ENCODE results near the gene GSTO2. TPM values are rescaled to one million over a fixed set of nuclear protein-coding genes. Genes with fewer than 3 reads are reported as not detected.

The GSTO2 gene
- total and polyA plus RNA-seq, 2 experiments from 2014 or later: 30.7 to 49.8 TPM

DNA sequence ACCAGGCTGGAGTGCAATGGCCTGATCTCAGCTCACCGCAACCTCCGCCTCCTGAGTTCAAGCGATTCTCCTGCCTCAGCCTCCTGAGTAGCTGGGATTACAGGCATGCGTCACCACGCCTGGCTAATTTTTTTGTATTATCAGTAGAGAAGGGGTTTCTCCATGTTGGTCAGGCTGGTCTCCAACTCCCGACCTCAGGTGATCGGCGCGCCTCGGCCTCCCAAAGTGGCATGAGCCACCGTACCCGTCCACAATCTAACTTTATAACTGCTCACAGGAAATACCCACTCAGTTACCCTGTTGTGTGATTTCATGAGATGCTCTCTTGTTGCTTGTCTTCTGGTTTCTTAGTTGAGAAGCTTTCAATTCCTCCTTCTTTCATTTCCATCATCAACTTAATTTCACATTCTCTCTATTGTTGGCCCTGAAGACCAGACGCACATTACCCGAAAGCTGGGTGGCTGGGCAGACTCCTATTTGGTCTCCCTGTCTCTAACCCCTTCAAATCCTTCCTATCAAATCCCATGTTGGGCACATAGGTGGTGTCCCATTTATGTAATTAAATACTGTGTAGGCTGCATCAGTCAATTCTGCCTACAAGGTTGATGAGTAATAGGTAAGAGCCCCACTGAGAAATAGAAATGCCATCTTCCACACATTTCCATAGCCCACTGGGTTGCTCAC is 1.1 kb upstream of the GSTO2 start (continued):
- TF ChIP-seq, protein P1, sequence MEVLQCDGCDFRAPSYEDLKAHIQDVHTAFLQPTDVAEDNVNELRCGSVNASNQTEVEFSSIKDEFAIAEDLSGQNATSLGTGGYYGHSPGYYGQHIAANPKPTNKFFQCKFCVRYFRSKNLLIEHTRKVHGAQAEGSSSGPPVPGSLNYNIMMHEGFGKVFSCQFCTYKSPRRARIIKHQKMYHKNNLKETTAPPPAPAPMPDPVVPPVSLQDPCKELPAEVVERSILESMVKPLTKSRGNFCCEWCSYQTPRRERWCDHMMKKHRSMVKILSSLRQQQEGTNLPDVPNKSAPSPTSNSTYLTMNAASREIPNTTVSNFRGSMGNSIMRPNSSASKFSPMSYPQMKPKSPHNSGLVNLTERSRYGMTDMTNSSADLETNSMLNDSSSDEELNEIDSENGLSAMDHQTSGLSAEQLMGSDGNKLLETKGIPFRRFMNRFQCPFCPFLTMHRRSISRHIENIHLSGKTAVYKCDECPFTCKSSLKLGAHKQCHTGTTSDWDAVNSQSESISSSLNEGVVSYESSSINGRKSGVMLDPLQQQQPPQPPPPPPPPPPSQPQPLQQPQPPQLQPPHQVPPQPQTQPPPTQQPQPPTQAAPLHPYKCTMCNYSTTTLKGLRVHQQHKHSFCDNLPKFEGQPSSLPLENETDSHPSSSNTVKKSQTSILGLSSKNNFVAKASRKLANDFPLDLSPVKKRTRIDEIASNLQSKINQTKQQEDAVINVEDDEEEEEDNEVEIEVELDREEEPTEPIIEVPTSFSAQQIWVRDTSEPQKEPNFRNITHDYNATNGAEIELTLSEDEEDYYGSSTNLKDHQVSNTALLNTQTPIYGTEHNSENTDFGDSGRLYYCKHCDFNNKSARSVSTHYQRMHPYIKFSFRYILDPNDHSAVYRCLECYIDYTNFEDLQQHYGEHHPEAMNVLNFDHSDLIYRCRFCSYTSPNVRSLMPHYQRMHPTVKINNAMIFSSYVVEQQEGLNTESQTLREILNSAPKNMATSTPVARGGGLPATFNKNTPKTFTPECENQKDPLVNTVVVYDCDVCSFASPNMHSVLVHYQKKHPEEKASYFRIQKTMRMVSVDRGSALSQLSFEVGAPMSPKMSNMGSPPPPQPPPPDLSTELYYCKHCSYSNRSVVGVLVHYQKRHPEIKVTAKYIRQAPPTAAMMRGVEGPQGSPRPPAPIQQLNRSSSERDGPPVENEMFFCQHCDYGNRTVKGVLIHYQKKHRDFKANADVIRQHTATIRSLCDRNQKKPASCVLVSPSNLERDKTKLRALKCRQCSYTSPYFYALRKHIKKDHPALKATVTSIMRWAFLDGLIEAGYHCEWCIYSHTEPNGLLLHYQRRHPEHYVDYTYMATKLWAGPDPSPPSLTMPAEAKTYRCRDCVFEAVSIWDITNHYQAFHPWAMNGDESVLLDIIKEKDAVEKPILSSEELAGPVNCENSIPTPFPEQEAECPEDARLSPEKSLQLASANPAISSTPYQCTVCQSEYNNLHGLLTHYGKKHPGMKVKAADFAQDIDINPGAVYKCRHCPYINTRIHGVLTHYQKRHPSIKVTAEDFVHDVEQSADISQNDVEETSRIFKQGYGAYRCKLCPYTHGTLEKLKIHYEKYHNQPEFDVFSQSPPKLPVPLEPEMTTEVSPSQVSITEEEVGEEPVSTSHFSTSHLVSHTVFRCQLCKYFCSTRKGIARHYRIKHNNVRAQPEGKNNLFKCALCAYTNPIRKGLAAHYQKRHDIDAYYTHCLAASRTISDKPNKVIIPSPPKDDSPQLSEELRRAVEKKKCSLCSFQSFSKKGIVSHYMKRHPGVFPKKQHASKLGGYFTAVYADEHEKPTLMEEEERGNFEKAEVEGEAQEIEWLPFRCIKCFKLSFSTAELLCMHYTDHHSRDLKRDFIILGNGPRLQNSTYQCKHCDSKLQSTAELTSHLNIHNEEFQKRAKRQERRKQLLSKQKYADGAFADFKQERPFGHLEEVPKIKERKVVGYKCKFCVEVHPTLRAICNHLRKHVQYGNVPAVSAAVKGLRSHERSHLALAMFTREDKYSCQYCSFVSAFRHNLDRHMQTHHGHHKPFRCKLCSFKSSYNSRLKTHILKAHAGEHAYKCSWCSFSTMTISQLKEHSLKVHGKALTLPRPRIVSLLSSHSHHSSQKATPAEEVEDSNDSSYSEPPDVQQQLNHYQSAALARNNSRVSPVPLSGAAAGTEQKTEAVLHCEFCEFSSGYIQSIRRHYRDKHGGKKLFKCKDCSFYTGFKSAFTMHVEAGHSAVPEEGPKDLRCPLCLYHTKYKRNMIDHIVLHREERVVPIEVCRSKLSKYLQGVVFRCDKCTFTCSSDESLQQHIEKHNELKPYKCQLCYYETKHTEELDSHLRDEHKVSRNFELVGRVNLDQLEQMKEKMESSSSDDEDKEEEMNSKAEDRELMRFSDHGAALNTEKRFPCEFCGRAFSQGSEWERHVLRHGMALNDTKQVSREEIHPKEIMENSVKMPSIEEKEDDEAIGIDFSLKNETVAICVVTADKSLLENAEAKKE (CRISPR knock-in tag; IDR thresholded peaks at IDR 0.05): no peak
- TF ChIP-seq ZNF331 (CRISPR knock-in tag; IDR thresholded peaks at IDR 0.05; ENCODE audit: low read depth): no peak
- TF ChIP-seq, protein P2, sequence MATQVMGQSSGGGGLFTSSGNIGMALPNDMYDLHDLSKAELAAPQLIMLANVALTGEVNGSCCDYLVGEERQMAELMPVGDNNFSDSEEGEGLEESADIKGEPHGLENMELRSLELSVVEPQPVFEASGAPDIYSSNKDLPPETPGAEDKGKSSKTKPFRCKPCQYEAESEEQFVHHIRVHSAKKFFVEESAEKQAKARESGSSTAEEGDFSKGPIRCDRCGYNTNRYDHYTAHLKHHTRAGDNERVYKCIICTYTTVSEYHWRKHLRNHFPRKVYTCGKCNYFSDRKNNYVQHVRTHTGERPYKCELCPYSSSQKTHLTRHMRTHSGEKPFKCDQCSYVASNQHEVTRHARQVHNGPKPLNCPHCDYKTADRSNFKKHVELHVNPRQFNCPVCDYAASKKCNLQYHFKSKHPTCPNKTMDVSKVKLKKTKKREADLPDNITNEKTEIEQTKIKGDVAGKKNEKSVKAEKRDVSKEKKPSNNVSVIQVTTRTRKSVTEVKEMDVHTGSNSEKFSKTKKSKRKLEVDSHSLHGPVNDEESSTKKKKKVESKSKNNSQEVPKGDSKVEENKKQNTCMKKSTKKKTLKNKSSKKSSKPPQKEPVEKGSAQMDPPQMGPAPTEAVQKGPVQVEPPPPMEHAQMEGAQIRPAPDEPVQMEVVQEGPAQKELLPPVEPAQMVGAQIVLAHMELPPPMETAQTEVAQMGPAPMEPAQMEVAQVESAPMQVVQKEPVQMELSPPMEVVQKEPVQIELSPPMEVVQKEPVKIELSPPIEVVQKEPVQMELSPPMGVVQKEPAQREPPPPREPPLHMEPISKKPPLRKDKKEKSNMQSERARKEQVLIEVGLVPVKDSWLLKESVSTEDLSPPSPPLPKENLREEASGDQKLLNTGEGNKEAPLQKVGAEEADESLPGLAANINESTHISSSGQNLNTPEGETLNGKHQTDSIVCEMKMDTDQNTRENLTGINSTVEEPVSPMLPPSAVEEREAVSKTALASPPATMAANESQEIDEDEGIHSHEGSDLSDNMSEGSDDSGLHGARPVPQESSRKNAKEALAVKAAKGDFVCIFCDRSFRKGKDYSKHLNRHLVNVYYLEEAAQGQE (IDR thresholded peaks at IDR 0.05; ENCODE audit: unreplicated experiment): no peak
- TF ChIP-seq POLR2AphosphoS5 (IDR thresholded peaks at IDR 0.05; ENCODE audit: low read depth): no peak
- TF ChIP-seq NANOG (IDR thresholded peaks at IDR 0.05; ENCODE audit: borderline replicate concordance): no peak
- TF ChIP-seq CREB1 (CRISPR knock-in tag; IDR thresholded peaks at IDR 0.05; ENCODE audit: low read depth): no peak
- no peak for TF ChIP-seq ZNF114 (CRISPR knock-in tag; IDR thresholded peaks at IDR 0.05)
- no peak for TF ChIP-seq STAT1 (IDR thresholded peaks at IDR 0.05; ENCODE audit: unreplicated experiment)
- no peak for TF ChIP-seq EZH2 (IDR thresholded peaks at IDR 0.05; ENCODE audit: low read depth, unreplicated experiment)
- TF ChIP-seq EZH2phosphoT487 (IDR thresholded peaks at IDR 0.05; ENCODE audit: unreplicated experiment): no peak
